GM12891 (cell line): ENCODE measurements around the gene CREBRF.

Source experiments
- POLR2A ChIP-seq: IDR thresholded peaks from 2 replicates; pipeline ENCODE4 v1.6.1; 2011; ENCODE audit warnings: low read depth, low read length, control low read depth
- POLR2AphosphoS5 ChIP-seq: IDR thresholded peaks from 2 replicates; pipeline ENCODE4 v1.6.1; 2011; ENCODE audit warnings: low read depth, low read length, control low read depth
- SPI1 ChIP-seq: IDR thresholded peaks from 2 replicates; pipeline ENCODE4 v1.6.1; 2011; ENCODE audit warnings: low read depth, low read length, control low read depth

- no peak for TF ChIP-seq SPI1
- TF ChIP-seq POLR2AphosphoS5, result no peak
- TF ChIP-seq POLR2A, result no peak
These were observed 96.4 kb downstream of the CREBRF start for GRCh38 chr5:173152547-173152946.
